Lower leg skin (tissue), 4 donors: Measurements from ENCODE around the gene NOC2L. TPM values are rescaled to one million over a fixed set of nuclear protein-coding genes. Genes with fewer than 3 reads are reported as not detected.

Experiments used
- DNase-seq, 2 donors: peaks; one replicate each; pipeline ENCODE4 v3.0.0-alpha.2; 2019; ENCODE audit warnings: low spot score in 2 of 2
- H3K4me3 ChIP-seq: fragments of 200-600 bp; sonication (generic); 2 replicates; pipeline ENCODE4 v1.5.1; 2017; ENCODE audit warnings: mild to moderate bottlenecking, low read depth; ENCODE audit not compliant: poor library complexity, severe bottlenecking
- CTCF ChIP-seq, 3 donors: fragments of 450-650 bp; IDR thresholded peaks; one replicate each; pipeline ENCODE4 v1.5.1; 2016; ENCODE audit warnings: antibody characterized with exemption in 3 of 3, mild to moderate bottlenecking in 3 of 3, moderate library complexity in 2 of 3
- POLR2A ChIP-seq, 2 donors: fragments of 450-650 bp; IDR thresholded peaks; one replicate each; pipeline ENCODE4 v1.6.1; 2016 to 2017; ENCODE audit warnings: antibody characterized with exemption in 2 of 2, mild to moderate bottlenecking in 1 of 2, moderate library complexity in 1 of 2
- WGBS, 2 donors: methylation state at CpG; one replicate each; pipeline ENCODE4 v1.1.5; 2018; 5-methylcytosine and 5-hydroxymethylcytosine counted together
- intact Hi-C: fragments of 100-400 bp; cut with DNase I; formaldehyde crosslinking; loops from one replicate; pipeline ENCODE4 v1.15.0; 2023; ENCODE audit warnings: low total_unique reads
- total RNA-seq, 4 donors: library from RNA; depleted of rRNA; stranded (reverse); fragments of >200 nt; gene quantifications; one replicate each; pipeline ENCODE4 v1.1.0, GENCODE V29; 2016

Gene NOC2L
- total RNA-seq, 4 donors from 2014 or later: 44.7 to 67.8 (median 59.6) TPM

DNA sequence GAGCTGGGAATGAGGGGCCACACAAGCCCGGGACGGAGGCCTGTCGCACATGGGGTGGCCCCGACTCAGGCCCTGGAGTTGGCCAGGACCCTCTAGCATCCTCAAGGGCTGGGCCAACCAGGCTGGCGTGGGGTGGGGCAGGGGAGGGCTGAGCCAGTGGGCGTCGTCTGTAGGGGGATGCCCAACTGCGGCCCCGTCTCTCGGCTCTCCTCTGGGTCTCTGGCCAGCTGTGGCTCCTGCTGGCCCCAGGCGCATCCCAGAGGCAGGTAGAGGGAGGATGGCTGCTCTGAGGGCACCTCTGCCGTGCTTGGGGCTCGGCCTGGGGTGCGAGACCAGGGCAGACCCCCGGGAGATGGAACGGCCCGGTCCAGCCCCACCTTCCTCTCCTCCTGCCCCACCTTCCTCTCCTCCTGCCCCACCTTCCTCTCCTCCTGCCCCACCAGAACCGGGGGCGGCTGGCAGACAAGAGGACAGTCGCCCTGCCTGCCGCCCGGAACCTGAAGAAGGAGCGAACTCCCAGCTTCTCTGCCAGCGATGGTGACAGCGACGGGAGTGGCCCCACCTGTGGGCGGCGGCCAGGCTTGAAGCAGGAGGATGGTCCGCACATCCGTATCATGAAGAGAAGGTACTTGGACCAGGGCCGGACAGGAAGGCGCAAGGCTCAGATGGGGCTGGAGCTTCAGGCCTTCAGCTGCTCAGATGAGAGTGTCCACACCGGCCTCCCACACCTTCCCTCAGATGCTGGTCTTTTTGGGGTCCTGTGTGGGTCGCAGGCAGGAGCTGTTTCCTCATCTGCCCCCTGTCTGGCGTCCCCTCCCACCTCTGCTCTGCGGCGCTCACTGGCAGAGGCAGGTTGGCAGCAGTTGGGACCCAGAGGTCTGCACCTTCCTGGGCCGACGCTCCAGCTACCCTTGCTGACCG lies 29.1 kb downstream of the NOC2L start:
- 69 to 73% methylated on average over 26 to 37 of the region's 40 CpGs for WGBS, 2 donors
- H3K4me3 ChIP-seq: no peak overlapping the region
- TF ChIP-seq CTCF (IDR thresholded peaks at IDR 0.05) (no peak), POLR2A (IDR thresholded peaks at IDR 0.05) (no peak)
- intact Hi-C loops: no loop called here
- no peak for DNase-seq

GRCh38 chr1:928825-929661 lies 30.0 kb downstream of the NOC2L start:
- 54 to 61% methylated on average over 40 of the region's 40 CpGs for WGBS, 2 donors
- no peak overlapping the region for H3K4me3 ChIP-seq
- intact Hi-C loops: no loop called here
- TF ChIP-seq CTCF (IDR thresholded peaks at IDR 0.05): no peak
- TF ChIP-seq POLR2A (IDR thresholded peaks at IDR 0.05): no peak
- DNase-seq: no peak

DNA sequence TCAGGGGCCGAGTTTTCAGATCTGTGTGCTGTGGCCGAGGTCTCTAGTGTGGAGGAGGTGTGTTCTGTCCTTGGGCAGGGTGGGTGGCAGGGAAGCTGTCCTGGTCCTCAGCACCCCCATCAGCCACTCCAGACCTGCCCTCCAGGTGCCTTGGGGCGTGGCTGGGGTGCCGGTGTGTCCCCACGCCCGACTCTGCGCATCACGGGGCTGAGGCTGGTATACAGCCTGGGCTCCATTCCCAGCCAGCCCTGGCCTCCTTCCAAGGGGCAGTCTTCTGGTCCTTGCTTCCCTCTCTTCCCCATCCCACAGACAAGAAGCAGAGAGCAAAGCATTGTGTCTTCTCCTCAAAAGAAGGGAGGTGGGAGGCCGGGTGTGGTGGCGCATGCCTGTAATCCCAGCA lies 31.3 kb downstream of the NOC2L start:
- H3K4me3 ChIP-seq: no peak overlapping the region
- intact Hi-C loops: no loop called here
- 47 to 66% methylated on average over 9 to 10 of the region's 10 CpGs for WGBS, 2 donors
- DNase-seq: no peak
- no peak for TF ChIP-seq POLR2A (IDR thresholded peaks at IDR 0.05)
- TF ChIP-seq CTCF (IDR thresholded peaks at IDR 0.05): no peak

GRCh38 chr1:927234-927633 lies 31.8 kb downstream of the NOC2L start:
- 25 to 35% methylated on average over 7 to 8 of the region's 9 CpGs for WGBS, 2 donors
- H3K4me3 ChIP-seq: no peak overlapping the region
- DNase-seq: no peak
- intact Hi-C loops: no loop called here
- TF ChIP-seq CTCF (IDR thresholded peaks at IDR 0.05) (no peak), POLR2A (IDR thresholded peaks at IDR 0.05) (no peak)

GRCh38 chr1:925561-926421 lies 33.3 kb downstream of the NOC2L start:
- no peak for TF ChIP-seq CTCF (IDR thresholded peaks at IDR 0.05)
- no peak for TF ChIP-seq POLR2A (IDR thresholded peaks at IDR 0.05)
- H3K4me3 ChIP-seq: no peak overlapping the region
- no peak for DNase-seq
- 5 to 6% methylated on average over 46 to 48 of the region's 65 CpGs for WGBS, 2 donors
- intact Hi-C loops: no loop called here
